Inflammatory macrophage treated with lipopolysaccharide for 1 hour (primary cell): Measurements from ENCODE around the gene NTN3.

Experiments
- DNase-seq, 2 donors: peaks; one replicate each; pipeline ENCODE4 v3.0.0-alpha.2; 2020 to 2022

Gene NTN3

GRCh38 chr16:2480948-2481347 is 9.9 kb downstream of the NTN3 start:
- no peak for DNase-seq

DNA sequence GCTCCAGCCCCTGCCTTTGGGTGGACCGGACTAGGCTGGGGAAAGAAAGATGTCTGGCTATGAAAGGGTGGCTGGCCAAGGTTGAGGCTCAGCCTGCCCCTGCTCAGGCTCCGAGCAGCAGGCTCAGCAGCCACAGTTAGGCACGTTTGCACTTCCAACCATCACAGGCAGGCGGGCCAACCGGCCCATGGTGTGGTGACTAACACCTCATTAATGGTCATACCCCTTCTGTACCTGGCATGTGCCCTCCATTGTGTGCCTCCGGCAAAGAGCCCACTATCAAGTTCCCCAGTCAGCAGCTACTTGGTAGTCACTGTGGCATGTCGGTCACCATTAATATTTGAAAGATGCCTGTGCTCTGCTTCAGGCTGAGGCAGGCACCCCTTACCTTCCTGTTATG is 10.6 kb downstream of the NTN3 start:
- no peak for DNase-seq

DNA sequence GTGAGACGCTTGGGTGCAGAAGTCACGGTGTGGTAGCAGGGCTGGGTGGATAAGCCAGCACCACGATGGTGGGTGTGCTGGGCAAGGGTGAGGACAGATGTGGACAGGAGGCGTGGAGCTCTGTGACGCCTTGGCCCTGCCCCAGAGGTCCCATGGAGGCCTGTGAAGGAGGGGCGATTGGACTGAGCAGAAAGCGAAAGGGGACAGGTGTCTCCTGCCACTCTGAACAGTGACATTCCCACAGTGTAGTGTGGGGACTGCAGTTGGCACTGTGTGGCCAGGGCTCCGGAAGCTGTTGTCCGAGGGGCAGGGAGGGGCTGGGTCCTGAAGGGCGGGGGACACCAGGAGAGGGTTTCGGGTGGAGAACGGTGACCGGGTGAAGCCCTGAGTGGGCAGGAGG is 11.2 kb downstream of the NTN3 start:
- DNase-seq = no peak

GRCh38 chr16:2482708-2483534 is 11.8 kb downstream of the NTN3 start:
- no peak for DNase-seq

DNA sequence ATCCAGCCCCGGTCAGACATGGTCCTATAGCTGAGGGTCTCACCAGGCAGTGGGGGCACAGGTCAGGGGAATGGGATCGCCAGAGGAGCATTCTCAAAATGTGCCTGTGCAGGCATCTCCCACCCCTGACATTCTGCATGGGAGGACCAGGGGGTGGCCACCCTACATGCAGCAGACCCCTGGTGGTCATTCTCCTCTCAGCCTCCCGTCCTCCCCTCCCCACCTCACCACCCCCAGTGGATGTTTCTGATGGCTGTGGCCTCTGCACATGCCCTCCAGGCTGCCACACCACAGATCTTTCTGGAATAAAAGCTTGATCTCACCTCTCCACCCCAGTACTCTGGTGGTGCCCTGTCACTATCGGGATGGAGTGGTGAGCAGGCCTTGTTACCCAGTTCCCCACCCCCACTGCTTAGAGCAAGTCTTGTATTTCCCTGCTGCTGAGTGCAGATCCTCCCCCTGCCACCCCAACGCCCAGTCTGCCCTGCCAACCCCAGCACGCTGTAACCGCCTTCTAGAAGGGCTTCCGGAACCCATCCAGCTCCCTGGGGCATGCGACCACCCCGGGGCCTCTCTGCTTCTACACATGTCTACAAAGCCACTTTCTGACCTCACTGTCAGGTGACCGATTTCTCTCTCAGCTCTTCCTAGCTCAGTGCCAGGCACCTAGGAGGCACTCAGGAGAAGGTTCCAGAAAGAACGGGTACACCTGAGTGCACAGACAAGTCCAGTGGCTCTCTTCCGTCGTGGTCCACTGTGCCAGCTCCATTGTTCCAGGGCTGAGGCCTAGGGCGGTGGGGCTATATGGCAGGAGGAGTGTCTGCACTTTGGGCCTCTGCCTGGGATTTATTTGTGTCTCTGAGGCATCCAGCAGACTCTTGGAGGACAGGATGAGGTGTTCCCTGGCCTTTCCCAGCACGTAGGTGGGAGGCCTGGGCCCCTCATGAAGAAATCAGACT is 13.1 kb downstream of the NTN3 start:
- no peak for DNase-seq

- DNase-seq = no peak
Measured at GRCh38 chr16:2484898-2485508, 13.9 kb downstream of the NTN3 start.

DNA sequence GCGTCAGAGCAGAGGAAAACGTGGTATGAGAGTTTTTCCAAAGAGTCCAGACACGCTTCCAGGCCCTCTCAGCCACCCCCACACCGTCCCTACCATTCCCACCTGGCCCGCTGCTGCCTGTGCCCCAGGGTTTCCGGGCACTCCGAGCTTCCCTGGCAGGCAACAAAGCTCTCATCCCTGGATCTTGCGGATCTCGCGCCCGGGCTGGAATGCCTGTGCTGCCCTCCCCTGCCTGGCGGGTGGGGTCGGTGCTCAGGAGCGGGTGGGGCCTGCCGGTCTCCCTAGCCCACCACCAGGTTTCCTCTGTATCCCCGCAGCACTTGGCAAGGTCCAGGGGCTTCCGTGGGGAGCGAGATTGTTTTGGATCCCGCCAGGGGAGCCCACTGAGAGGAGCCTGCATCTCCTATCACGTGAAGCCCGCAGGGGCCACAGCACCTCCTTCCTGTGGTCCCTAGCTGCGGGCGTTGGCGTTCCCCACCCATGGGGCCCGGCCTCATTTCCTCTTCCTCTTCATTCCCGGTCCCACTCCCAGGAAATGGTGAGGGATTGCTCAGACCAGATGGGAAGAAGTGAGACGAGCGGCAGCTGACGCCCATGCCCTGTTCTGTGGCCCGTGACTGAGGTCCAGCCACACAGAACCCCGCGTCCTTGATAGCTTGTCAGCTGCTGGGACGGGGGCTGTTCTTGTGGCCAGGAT is 14.9 kb downstream of the NTN3 start:
- DNase-seq = no peak

DNA sequence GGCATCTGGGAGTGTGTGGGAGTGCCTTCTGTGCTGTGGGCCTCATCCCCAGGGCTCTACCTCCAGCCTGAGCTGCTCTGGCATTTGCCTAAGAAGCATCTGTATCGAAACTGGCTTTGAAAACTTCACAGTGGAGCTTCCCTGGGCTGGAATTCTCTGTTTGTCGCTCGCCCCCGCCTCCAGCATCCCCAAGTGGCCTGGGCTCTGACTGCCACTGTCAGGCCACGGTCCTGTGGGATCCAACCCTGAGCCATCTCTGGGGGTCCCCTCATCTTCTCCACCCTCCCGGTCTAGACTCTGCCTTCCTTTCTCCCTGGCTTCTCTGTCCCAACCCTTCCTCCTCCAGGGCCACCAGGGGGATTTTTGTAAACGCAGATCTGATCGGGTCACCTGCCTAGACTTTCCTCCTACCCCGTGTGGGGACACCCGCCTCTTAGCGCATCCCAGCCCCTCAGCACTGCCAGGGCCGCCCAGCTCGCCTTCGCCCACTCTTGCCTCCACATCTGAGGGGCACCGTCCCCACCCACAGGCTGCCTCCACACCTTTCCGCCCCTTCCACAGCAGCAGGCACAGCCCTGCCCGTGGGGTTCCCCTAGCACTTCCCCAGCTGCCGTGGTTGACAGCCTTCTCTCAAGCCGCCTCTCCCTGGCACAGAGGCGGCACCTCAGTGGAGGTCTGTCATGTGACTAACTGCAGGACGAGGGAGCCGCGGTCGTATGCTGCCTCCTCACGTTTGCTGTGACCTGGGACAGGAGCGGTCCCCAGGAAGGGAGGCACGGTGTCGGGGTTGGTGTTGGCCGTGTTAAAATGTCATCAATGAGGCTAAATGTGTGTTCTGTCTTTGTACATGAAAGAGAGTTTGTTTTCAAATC is 15.8 kb downstream of the NTN3 start:
- peak; percentile 60 to 78 for DNase-seq

GRCh38 chr16:2487517-2487842 is 16.4 kb downstream of the NTN3 start:
- DNase-seq = no peak

GRCh38 chr16:2487903-2488531 is 16.9 kb downstream of the NTN3 start:
- DNase-seq = peak; percentile 69 to 79

DNA sequence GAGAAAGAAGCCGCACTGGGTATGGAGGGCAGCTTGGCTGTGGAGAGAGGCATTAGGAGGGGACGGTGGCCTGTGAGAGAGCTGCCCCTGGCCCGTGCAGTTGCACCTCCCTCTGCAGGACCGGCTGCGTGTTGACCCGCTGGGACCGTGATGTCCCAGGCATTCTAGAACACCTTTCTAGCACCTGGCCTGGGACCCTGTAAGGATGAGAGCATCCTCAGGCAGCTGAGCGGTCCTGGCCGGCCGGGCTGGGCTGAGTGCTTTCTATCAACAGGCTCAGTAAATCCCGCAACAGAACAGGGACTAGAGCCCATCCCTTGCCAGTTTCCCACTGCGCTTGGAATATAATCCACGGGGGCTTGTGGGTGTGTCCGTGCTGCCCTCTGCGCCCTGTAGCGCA is 18.5 kb downstream of the NTN3 start:
- no peak for DNase-seq

DNA sequence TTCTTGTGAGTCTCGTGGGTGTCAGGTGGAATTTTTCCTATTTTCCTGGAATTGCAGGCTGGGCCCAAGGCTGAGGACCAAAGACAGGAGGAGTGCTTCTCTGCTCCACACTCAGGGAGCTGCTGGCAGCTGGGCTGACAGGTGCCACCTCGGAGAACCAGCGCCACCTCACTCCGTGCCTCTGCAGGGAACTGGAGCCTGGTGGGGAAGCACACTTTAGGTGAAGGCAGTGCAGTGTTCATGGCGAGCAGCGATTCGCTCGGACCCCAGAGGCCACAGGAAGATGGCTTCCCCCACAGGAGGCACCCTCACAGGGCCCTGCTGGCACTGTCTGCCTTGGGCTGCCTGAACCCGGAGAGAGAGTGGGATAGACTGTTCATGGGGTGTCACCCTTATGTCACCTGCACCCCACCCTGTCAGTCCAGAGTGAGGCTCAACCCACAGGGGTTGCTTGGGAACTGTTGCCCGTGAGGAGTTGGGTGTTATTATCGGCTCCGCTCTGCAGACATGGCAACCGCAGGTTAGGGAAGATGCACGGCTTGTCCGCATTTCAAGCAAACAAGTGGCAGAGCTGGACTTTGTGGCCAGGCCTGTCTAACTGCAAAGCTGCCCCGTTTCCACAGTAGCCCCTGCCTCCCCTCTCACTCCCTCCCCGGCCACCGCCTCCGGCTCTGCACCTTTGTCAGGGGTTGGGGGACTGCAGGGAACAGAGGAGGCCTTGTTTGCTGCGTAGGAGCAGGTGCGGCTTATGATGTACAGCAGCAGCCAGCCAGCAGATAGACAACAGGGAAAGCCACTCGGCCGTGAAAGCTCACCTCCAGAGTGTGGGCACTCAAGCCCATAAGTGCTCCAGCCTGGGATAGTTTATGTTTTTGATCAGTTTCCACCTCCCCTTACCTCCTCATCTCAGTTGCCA is 19.4 kb downstream of the NTN3 start:
- no peak for DNase-seq

DNA sequence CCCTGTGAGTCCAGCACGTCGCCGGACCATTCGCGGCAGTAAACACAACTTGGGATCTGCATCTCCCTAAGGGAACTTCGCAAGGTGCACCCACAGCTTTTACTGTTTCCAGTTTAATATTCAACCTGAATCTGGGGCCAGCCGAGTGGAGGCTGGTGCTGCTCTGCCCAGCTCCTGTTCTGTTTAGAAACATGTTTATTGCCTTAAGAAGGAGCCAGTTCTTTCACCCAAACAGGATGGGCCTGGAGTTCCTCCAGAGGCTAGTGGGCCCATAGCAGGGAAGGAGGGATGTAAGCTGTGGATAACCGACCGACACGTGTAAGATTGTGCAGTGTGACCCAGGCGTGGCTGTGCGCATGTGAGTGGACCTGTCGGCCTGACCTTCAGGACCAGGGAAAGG is 21.2 kb downstream of the NTN3 start:
- no peak for DNase-seq

DNA sequence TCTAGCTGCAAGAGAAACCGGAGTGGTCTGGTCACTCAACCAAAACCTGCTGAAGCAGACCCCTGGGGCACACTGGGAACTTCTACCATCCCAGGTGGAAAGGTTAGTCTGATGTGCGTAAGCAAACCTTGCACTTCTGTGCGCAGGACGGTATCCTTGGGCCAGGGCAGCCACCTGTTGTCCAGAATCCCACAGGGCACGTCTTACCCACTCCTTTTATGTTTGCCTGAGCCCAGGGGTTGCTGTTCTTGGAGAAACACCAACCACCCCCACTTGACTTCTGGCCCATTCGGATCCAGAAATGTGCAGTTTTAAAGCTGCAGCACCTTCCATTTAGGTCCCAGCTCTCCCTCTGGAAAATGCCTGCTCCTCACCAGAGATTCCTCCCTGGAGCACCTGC is 22.5 kb downstream of the NTN3 start:
- DNase-seq = no peak

- no peak for DNase-seq
Measured at GRCh38 chr16:2494616-2495015, 23.5 kb downstream of the NTN3 start.

- no peak for DNase-seq
Measured at GRCh38 chr16:2495041-2495440, 23.9 kb downstream of the NTN3 start.

DNA sequence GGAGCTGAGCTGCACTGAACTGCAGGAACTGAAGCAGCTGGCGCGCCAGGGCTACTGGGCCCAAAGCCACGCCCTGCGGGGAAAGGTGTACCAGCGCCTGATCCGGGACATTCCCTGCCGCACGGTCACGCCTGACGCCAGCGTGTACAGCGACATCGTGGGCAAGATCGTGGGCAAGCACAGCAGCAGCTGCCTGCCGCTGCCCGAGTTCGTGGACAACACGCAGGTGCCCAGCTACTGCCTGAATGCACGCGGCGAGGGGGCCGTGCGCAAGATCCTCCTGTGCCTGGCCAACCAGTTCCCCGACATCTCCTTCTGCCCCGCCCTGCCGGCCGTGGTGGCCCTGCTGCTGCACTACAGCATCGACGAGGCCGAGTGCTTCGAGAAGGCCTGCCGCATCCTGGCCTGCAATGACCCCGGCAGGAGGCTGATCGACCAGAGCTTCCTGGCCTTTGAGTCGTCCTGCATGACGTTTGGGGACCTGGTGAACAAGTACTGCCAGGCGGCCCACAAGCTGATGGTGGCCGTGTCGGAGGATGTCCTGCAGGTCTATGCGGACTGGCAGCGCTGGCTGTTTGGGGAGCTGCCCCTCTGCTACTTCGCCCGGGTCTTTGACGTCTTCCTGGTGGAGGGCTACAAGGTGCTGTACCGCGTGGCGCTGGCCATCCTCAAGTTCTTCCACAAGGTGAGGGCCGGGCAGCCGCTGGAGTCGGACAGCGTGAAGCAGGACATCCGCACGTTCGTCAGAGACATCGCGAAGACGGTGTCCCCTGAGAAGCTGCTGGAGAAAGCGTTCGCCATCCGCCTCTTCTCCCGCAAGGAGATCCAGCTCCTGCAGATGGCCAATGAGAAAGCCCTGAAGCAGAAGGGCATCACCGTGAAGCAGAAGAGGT is 25.4 kb downstream of the NTN3 start:
- no peak for DNase-seq

- DNase-seq = no peak
Measured at GRCh38 chr16:2497116-2497630, 26.1 kb downstream of the NTN3 start.
